IMR-90 (cell line): ENCODE data around the gene CDK5RAP2. TPM values are rescaled to one million over a fixed set of nuclear protein-coding genes. Genes with fewer than 3 reads are reported as not detected.
A peak's percentile ranks its signal among the peaks of the same experiment; 100 is the strongest.

ENCODE experiments used
- ATAC-seq: fragments of 200-7000 bp; cut with Tn5 transposase; 2 replicates; pipeline ENCODE4 v1.9.1; 2020; ENCODE audit warnings: low read depth, mild to moderate bottlenecking, moderate library complexity
- BruUV-seq: library from RNA; stranded (reverse); fragments of 400-500 nt; replicated peaks from 2 replicates; lab custom pipeline; 2021; lab: Mats Ljungman, UMichigan
- CTCF ChIA-PET: fragments of 300-600 bp; formaldehyde crosslinking; extraction: SDS; loops from one replicate; lab custom pipeline; 2021; ENCODE audit warnings: antibody characterized with exemption; lab: Yijun Ruan, JAX
- POLR2A ChIA-PET: fragments of 300-600 bp; sonication (Branson Sonifier 250); formaldehyde crosslinking; loops from one replicate; lab custom pipeline; 2022; ENCODE audit warnings: antibody characterized with exemption; ENCODE audit not compliant: unreplicated experiment; lab: Charles Lee
- DNase-seq: peaks from one replicate; pipeline ENCODE4 v3.0.0; 2013
- H2AFZ ChIP-seq: replicated peaks from 2 replicates; pipeline ENCODE3; 2013; ENCODE audit warnings: low read length, mild to moderate bottlenecking; ENCODE audit not compliant: poor library complexity
- H2AK5ac ChIP-seq: 2 replicates; pipeline ENCODE4 v1.6.1; 2013; ENCODE audit warnings: low read depth, low read length, inconsistent platforms
- H2AK9ac ChIP-seq: replicated peaks from 2 replicates; pipeline ENCODE3; 2013; ENCODE audit warnings: mild to moderate bottlenecking, low read depth, low read length, moderate library complexity; ENCODE audit not compliant: poor library complexity
- H2BK120ac ChIP-seq: 2 replicates; pipeline ENCODE4 v1.6.1; 2013; ENCODE audit warnings: low read depth, low read length, inconsistent platforms
- H2BK15ac ChIP-seq: 3 replicates; pipeline ENCODE4 v1.6.1; 2013; ENCODE audit warnings: low read depth, low read length, inconsistent platforms
- H2BK20ac ChIP-seq: 2 replicates; pipeline ENCODE4 v1.6.1; 2013; ENCODE audit warnings: low read depth, mild to moderate bottlenecking, inconsistent platforms, low read length, moderate library complexity
- H2BK5ac ChIP-seq: 2 replicates; pipeline ENCODE4 v1.6.1; 2013; ENCODE audit warnings: mild to moderate bottlenecking, low read depth, low read length, inconsistent platforms; ENCODE audit not compliant: poor library complexity, severe bottlenecking
- H3K14ac ChIP-seq: replicated peaks from 2 replicates; pipeline ENCODE4 v1.6.1; 2013; ENCODE audit warnings: low read depth, low read length, inconsistent platforms
- H3K18ac ChIP-seq: 2 replicates; pipeline ENCODE4 v1.6.1; 2013; ENCODE audit warnings: low read depth, low read length, control low read depth
- H3K23ac ChIP-seq: 2 replicates; pipeline ENCODE4 v1.6.1; 2013; ENCODE audit warnings: low read depth, low read length, inconsistent platforms
- H3K27ac ChIP-seq: 2 replicates; pipeline ENCODE4 v1.5.1; 2013; ENCODE audit warnings: mild to moderate bottlenecking, control low read depth, low read length; ENCODE audit not compliant: insufficient read depth
- H3K27me3 ChIP-seq: 2 replicates; pipeline ENCODE4 v1.6.1; 2013; ENCODE audit warnings: low read length; ENCODE audit not compliant: control insufficient read depth, insufficient read depth
- H3K36me3 ChIP-seq: 2 replicates; pipeline ENCODE4 v1.6.1; 2013; ENCODE audit warnings: low read length, mixed read lengths; ENCODE audit not compliant: control insufficient read depth, insufficient read depth
- H3K4ac ChIP-seq: 2 replicates; pipeline ENCODE4 v1.6.1; 2013; ENCODE audit warnings: low read depth, low read length, inconsistent platforms
- H3K4me1 ChIP-seq: 2 replicates; pipeline ENCODE4 v1.6.1; 2013; ENCODE audit warnings: low read length, mixed read lengths; ENCODE audit not compliant: control insufficient read depth, insufficient read depth
- H3K4me2 ChIP-seq: 2 replicates; pipeline ENCODE4 v1.6.1; 2013; ENCODE audit warnings: low read depth, mild to moderate bottlenecking, control low read depth, low read length, moderate library complexity
- H3K4me3 ChIP-seq: 2 replicates; pipeline ENCODE4 v1.5.1; 2013; ENCODE audit warnings: low read depth, mild to moderate bottlenecking, control low read depth, low read length, moderate library complexity; ENCODE audit not compliant: insufficient read depth
- H3K56ac ChIP-seq: 2 replicates; pipeline ENCODE4 v1.6.1; 2013; ENCODE audit warnings: low read length, inconsistent platforms; ENCODE audit not compliant: insufficient read depth; ENCODE audit errors: extremely low read depth
- H3K79me1 ChIP-seq, 2 experiments: 2 replicates each; pipeline ENCODE4 v1.6.1; 2013; ENCODE audit warnings: low read length in 2 of 2, inconsistent platforms in 1 of 2, low read depth in 1 of 2
- H3K9ac ChIP-seq: 2 replicates; pipeline ENCODE4 v1.6.1; 2013; ENCODE audit warnings: low read depth, low read length, control low read depth
- H3K9me1 ChIP-seq: 2 replicates; pipeline ENCODE4 v1.6.1; 2013; ENCODE audit warnings: low read length, inconsistent platforms; ENCODE audit not compliant: insufficient read depth
- H3K9me3 ChIP-seq: 2 replicates; pipeline ENCODE4 v1.6.1; 2013; ENCODE audit warnings: low read length; ENCODE audit not compliant: control insufficient read depth, insufficient read depth
- H4K20me1 ChIP-seq: 2 replicates; pipeline ENCODE4 v1.6.1; 2013; ENCODE audit warnings: low read length, inconsistent platforms; ENCODE audit not compliant: insufficient read depth
- H4K5ac ChIP-seq: 2 replicates; pipeline ENCODE4 v1.6.1; 2013; ENCODE audit warnings: mild to moderate bottlenecking, low read depth, low read length, control low read depth
- H4K8ac ChIP-seq, 2 experiments: 2 replicates each; pipeline ENCODE4 v1.6.1; 2013; ENCODE audit warnings: low read depth in 2 of 2, low read length in 2 of 2, control low read depth in 1 of 2, inconsistent platforms in 1 of 2
- H4K91ac ChIP-seq: 2 replicates; pipeline ENCODE4 v1.6.1; 2013; ENCODE audit warnings: low read depth, low read length, inconsistent platforms; ENCODE audit not compliant: insufficient read depth
- RAD21 ChIP-seq: IDR thresholded peaks from 2 replicates; pipeline ENCODE4 v1.6.1; 2012; ENCODE audit warnings: low read length, improper control_type of control experiment
- USF2 ChIP-seq: fragments of 150-350 bp; IDR thresholded peaks from 2 replicates; pipeline ENCODE4 v1.6.1; 2017; ENCODE audit warnings: mild to moderate bottlenecking, antibody characterized with exemption, low read length, low read depth
- WGBS, 2 experiments: methylation state at CpG; one replicate each; pipeline versions ENCODE4 v1.1.5 to v1.1.7; 2013; ENCODE audit warnings: missing lambda C conversion rate in 2 of 2; ENCODE audit not compliant: insufficient read length in 1 of 2; ENCODE audit errors: extremely low coverage in 2 of 2; 5-methylcytosine and 5-hydroxymethylcytosine counted together
- dilution Hi-C: fragments of 300-500 bp; cut with HindIII; formaldehyde crosslinking; loops from one replicate; pipeline ENCODE4 v1.14.3; 2018; ENCODE audit warnings: low sequenced_read_pairs; ENCODE audit not compliant: unreplicated experiment
- in situ Hi-C: fragments of 300-500 bp; cut with MboI; formaldehyde crosslinking; loops from 3 replicates; pipeline ENCODE4 v1.14.3; 2019; ENCODE audit warnings: low sequenced_read_pairs, inconsistent platforms, mixed read lengths
- intact Hi-C: fragments of 100-400 bp; cut with micrococcal nuclease; formaldehyde crosslinking; loops from 2 replicates; pipeline ENCODE4 v1.10.0; 2022
- polyA plus RNA-seq, 3 experiments: library from polyadenylated mRNA; depleted of rRNA; stranded (reverse); fragments of >200 nt; gene quantifications; 2 replicates each; pipeline ENCODE4 v1.2.3, GENCODE V29; 2012; ENCODE audit warnings: low replicate concordance in 1 of 3
- total RNA-seq: library from RNA; depleted of rRNA; stranded (reverse); fragments of >200 nt; gene quantifications from 2 replicates; pipeline ENCODE4 v1.2.3, GENCODE V29; 2012

CDK5RAP2 gene
- total and polyA plus RNA-seq, 2 of the 4 experiments (the other 2 are of a cell fraction) = 29.5 to 31.7 TPM

- Histone ChIP-seq H3K9me1 (peaks cover 18% of the 10 kb centered on the region), H2BK5ac (peak overlapping the region; percentile 54), H2AK9ac (no peak overlapping the region), H3K14ac (peak overlapping the region; percentile 75), H2AK5ac (peak overlapping the region; percentile 93), H4K5ac (peak overlapping the region; percentile 75), H3K4ac (peak overlapping the region; percentile 84), H3K79me1 (peaks cover 4 to 7% of the 10 kb centered on the region in 2 experiments; a peak in 1 of 4 replicates), H4K8ac (peak overlapping the region; percentile 80 to 91), H3K4me2 (peak overlapping the region; percentile 6; the same call in 1 of the 2 replicates), H4K20me1 (0 out of 2 replicates have a peak, but pooled peaks cover 5% of the 10 kb centered on the region), H2AFZ (peak overlapping the region; percentile 53), H3K27ac (peak overlapping the region; percentile 86), H3K56ac (no peak overlapping the region), H2BK20ac (peak overlapping the region; percentile 52), H3K18ac (peak overlapping the region; percentile 58), H2BK15ac (peak overlapping the region; percentile 77; the same call in 1 of the 3 replicates), H3K23ac (peak overlapping the region; percentile 39; the same call in 1 of the 2 replicates), H3K4me1 (peaks cover 14% of the 10 kb centered on the region), H4K91ac (peak overlapping the region; percentile 78), H3K4me3 (no peak overlapping the region), H3K9me3 (no peaks in the 10 kb centered on the region), H3K27me3 (no peaks in the 10 kb centered on the region), H2BK120ac (peak overlapping the region; percentile 79), H3K36me3 (peaks cover 24% of the 10 kb centered on the region), H3K9ac (0 out of 2 replicates have a peak overlapping the region, but pooled peaks have one; percentile 17)
- BruUV-seq = no TSS peak
- 90% methylated on average over 2 of the region's 5 CpGs; no CpG with 5 or more reads in 1 of the 2 experiments for WGBS, 2 experiments
- in situ Hi-C loops = no loop called here
- TF ChIP-seq RAD21 (no peak), USF2 (peak; percentile 78; the same call in 1 of the 2 replicates)
- POLR2A ChIA-PET = no interaction called here
- dilution Hi-C loops = no loop called here
- CTCF ChIA-PET = interaction anchor here (1.4 kb wide), 1 partner anchor 25 kb away, joined by 4 read pairs; no protein-coding TSS in a partner anchor
- DNase-seq (no peak), ATAC-seq (peak; percentile 22; the same call in 1 of the 2 replicates)
- intact Hi-C loops = no loop called here
Measured at GRCh38 chr9:120411862-120412424, 168.0 kb downstream of the CDK5RAP2 start.
